Subcutaneous abdominal adipose tissue (tissue), 5 donors: ENCODE results near the gene OIT3.

ENCODE experiments used
- H3K27ac ChIP-seq: one replicate; pipeline ENCODE4 v1.7.0; 2013; ENCODE audit warnings: low read depth, mild to moderate bottlenecking, inconsistent platforms, low read length, moderate library complexity
- H3K27me3 ChIP-seq, 5 donors: one replicate each; pipeline ENCODE4 v1.7.0; 2013; ENCODE audit warnings: low read length in 5 of 5, inconsistent platforms in 1 of 5; ENCODE audit not compliant: control insufficient read depth in 5 of 5, insufficient read depth in 4 of 5
- H3K36me3 ChIP-seq, 5 donors: one replicate each; pipeline ENCODE4 v1.7.0; 2013; ENCODE audit warnings: low read length in 5 of 5; ENCODE audit not compliant: control insufficient read depth in 5 of 5, insufficient read depth in 5 of 5
- H3K4me1 ChIP-seq, 5 donors: one replicate each; pipeline ENCODE4 v1.7.0; 2013; ENCODE audit warnings: low read length in 5 of 5, mild to moderate bottlenecking in 3 of 5, moderate library complexity in 1 of 5; ENCODE audit not compliant: control insufficient read depth in 5 of 5, insufficient read depth in 5 of 5
- H3K4me3 ChIP-seq, 5 donors: one replicate each; pipeline ENCODE4 v1.7.0; 2013; ENCODE audit warnings: low read length in 5 of 5, low read depth in 1 of 5
- H3K9ac ChIP-seq, 5 donors: one replicate each; pipeline ENCODE4 v1.7.0; 2013; ENCODE audit warnings: low read length in 5 of 5, mild to moderate bottlenecking in 4 of 5, moderate library complexity in 3 of 5
- H3K9me3 ChIP-seq, 5 donors: one replicate each; pipeline ENCODE4 v1.7.0; 2013; ENCODE audit warnings: low read length in 5 of 5; ENCODE audit not compliant: control insufficient read depth in 5 of 5
- donor health status: healthy.
- donor health status: healthy.
- donor health status: healthy.
- donor health status: healthy.
- donor health status: healthy.

OIT3 gene

GRCh38 chr10:72893136-72893798, at the start of gene OIT3:
TSS of gene OIT3 (plus strand) at chr10:72893739. CDS start at chr10:72893799, 60 bp downstream.
- H3K36me3 ChIP-seq = peaks cover 0 to 2% (median 0%) of the 10 kb centered on the region in 5 donors
- no peaks in the 10 kb centered on the region for H3K4me1 ChIP-seq
- H3K27me3 ChIP-seq = no peaks in the 10 kb centered on the region
- no peaks in the 10 kb centered on the region for H3K9me3 ChIP-seq
- H3K27ac ChIP-seq = no peak within 1 kb of the TSS
- H3K9ac ChIP-seq = no peak within 1 kb of the TSS
- H3K4me3 ChIP-seq = no peak within 1 kb of the TSS

GRCh38 chr10:72846238-72846637, 47.3 kb upstream of the OIT3 start:
- H3K27ac ChIP-seq = no peak overlapping the region
- H3K9me3 ChIP-seq = peaks cover 0 to 2% (median 0%) of the 10 kb centered on the region in 5 donors
- no peaks in the 10 kb centered on the region for H3K4me1 ChIP-seq
- H3K27me3 ChIP-seq = no peaks in the 10 kb centered on the region
- no peak overlapping the region for H3K9ac ChIP-seq
- no peaks in the 10 kb centered on the region for H3K36me3 ChIP-seq
- H3K4me3 ChIP-seq = no peak overlapping the region

GRCh38 chr10:72847681-72848080, 45.9 kb upstream of the OIT3 start:
- H3K27me3 ChIP-seq = no peaks in the 10 kb centered on the region
- H3K9ac ChIP-seq = no peak overlapping the region
- H3K4me1 ChIP-seq = no peaks in the 10 kb centered on the region
- H3K4me3 ChIP-seq = no peak overlapping the region
- no peaks in the 10 kb centered on the region for H3K36me3 ChIP-seq
- no peak overlapping the region for H3K27ac ChIP-seq
- H3K9me3 ChIP-seq = peaks cover 0 to 5% (median 0%) of the 10 kb centered on the region in 5 donors

DNA sequence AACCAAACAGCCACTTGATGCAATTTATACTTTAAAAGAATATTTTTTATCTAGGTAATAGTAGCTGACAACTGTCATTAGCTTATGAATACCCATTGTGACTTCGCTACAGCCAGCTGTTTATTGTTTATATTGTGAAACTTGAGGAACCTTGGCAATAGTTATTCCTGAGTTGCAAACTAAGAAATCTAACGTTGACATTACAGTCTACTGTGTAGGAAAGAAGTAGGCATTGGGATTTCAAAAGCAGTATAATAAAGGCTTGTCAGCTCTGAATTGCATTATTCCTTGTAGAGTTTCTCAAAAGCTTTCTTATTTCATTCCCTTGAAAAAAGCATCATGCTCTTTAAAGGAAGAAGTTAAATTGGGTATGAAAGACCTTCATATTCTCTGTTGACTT, 42.7 kb upstream of the OIT3 start:
- Histone ChIP-seq H3K36me3 (no peaks in the 10 kb centered on the region), H3K27ac (no peak overlapping the region), H3K4me1 (no peaks in the 10 kb centered on the region), H3K27me3 (no peaks in the 10 kb centered on the region), H3K9ac (no peak overlapping the region), H3K4me3 (no peak overlapping the region), H3K9me3 (peaks cover 0 to 9% (median 3%) of the 10 kb centered on the region in 5 donors)

DNA sequence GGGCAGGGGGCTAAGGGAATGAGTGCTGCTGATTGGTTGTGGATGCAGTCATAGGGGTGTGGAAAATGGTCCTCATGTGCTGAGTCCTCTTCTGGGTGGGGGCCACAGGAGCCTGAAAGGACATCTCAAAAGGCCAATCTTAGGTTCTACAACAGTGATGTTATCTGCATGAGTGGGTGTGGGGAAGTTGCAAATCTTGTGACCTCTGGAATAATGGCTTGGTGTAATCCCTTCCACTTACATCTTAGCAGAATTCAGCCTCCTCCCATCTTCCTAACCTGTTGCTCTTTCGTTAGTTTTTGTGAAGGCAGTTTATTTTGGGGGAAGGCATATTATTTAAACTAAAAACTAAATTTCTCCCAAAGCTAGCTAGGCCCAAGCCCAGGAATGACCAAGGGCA, 42.0 kb upstream of the OIT3 start:
- no peaks in the 10 kb centered on the region for H3K27me3 ChIP-seq
- no peaks in the 10 kb centered on the region for H3K36me3 ChIP-seq
- peaks cover 0 to 9% (median 3%) of the 10 kb centered on the region in 5 donors for H3K9me3 ChIP-seq
- H3K4me1 ChIP-seq = no peaks in the 10 kb centered on the region
- no peak overlapping the region for H3K27ac ChIP-seq
- no peak overlapping the region for H3K9ac ChIP-seq
- no peak overlapping the region for H3K4me3 ChIP-seq

DNA sequence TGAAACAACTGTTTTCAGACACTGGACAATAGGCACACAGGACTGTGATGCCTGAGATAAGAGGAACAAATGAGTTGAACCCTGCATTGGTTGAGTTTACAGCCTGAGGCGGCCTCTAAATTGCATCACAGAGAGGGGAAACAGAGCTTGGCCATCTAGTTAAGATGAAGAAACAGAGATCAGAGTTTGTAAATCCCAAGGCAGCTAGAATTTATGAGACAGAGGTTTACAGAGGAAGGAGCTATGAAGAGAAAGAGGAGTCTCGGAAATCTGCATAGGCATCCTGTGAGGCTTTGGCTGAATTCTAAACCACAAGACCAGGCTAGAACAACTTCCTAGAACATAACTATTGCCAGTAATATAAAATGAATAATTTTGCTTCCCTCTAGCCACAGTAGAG, 41.0 kb upstream of the OIT3 start:
- H3K4me1 ChIP-seq = no peaks in the 10 kb centered on the region
- H3K9ac ChIP-seq = no peak overlapping the region
- H3K9me3 ChIP-seq = peaks cover 0 to 9% (median 3%) of the 10 kb centered on the region in 5 donors
- no peaks in the 10 kb centered on the region for H3K36me3 ChIP-seq
- H3K27ac ChIP-seq = no peak overlapping the region
- no peaks in the 10 kb centered on the region for H3K27me3 ChIP-seq
- H3K4me3 ChIP-seq = no peak overlapping the region

DNA sequence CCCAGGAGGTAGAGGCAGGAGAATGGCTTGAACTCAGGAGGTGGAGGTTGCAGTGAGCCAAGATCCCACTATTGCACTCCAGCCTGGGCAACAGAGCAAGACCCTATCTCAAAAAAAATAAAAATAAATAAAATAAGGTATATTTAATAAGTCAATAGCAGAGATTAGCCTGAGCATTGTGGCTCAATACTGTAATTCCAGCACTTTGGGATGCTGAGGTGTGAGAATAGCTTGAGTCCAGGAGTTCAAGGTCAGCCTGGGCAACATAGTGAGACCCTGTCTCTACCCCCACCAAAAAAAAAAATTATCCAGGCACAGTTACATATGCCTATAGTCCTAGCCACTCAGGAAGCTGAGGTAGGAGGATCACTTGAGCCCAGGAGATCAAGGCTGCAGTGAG, 38.4 kb upstream of the OIT3 start:
- no peaks in the 10 kb centered on the region for H3K4me1 ChIP-seq
- H3K9me3 ChIP-seq = peaks cover 0 to 9% (median 3%) of the 10 kb centered on the region in 5 donors
- H3K27ac ChIP-seq = no peak overlapping the region
- no peaks in the 10 kb centered on the region for H3K27me3 ChIP-seq
- peaks cover 0 to 5% (median 0%) of the 10 kb centered on the region in 5 donors for H3K36me3 ChIP-seq
- H3K9ac ChIP-seq = no peak overlapping the region
- no peak overlapping the region for H3K4me3 ChIP-seq

DNA sequence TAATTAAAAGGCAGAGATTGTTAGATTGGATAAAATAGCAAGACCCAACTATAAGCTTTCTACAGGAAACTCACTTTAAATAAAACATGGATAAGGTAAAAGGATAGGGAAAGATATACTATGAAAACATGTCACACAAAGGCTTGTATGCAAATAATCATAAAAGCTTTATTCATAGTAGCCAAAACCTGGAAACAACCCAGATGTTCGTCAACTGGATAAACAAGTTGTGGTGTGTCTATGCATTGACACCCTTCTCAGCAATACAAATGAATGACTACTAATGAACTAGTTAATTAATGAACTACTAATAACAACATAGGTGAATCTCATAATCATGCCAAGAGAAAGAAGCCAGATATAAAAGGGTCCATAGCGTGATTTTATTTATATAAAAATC, 37.7 kb upstream of the OIT3 start:
- no peak overlapping the region for H3K4me3 ChIP-seq
- H3K9me3 ChIP-seq = peaks cover 0 to 9% (median 3%) of the 10 kb centered on the region in 5 donors

DNA sequence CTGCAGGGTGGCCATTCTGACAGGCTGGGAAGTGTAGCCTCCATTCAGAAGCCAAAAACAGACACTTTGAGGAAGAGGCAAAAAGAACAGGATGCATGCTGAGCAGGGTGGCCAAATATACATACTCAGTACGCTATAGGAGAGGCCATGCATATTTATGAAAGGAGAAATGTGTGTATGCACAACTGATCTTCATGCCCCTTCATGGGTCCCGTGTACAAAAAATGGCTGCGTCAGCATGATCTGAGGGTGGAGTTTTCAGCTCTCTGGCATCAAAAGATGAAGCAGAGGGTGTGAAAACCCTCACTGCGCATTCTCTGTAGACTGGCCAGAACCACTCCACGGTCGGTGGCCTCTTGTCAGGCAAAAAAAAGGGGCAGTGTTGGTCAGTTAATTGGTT, 35.5 kb upstream of the OIT3 start:
- Histone ChIP-seq H3K4me3 (no peak overlapping the region), H3K27me3 (no peaks in the 10 kb centered on the region), H3K9ac (no peak overlapping the region), H3K36me3 (peaks cover 10 to 15% (median 12%) of the 10 kb centered on the region in 5 donors), H3K9me3 (peaks cover 0 to 3% (median 2%) of the 10 kb centered on the region in 5 donors), H3K27ac (no peak overlapping the region), H3K4me1 (no peaks in the 10 kb centered on the region)

More for the DNA sequence above, 37.7 kb upstream of the OIT3 start:
- H3K9ac ChIP-seq = no peak overlapping the region
- no peaks in the 10 kb centered on the region for H3K27me3 ChIP-seq
- no peaks in the 10 kb centered on the region for H3K4me1 ChIP-seq
- H3K27ac ChIP-seq = no peak overlapping the region
- H3K36me3 ChIP-seq = peaks cover under 1 to 10% (median 5%) of the 10 kb centered on the region in 5 donors

GRCh38 chr10:72862957-72863356, 30.6 kb upstream of the OIT3 start:
- Histone ChIP-seq H3K36me3 (peaks cover 11 to 18% (median 15%) of the 10 kb centered on the region in 5 donors), H3K9me3 (no peaks in the 10 kb centered on the region), H3K4me3 (no peak overlapping the region), H3K4me1 (no peaks in the 10 kb centered on the region), H3K27ac (no peak overlapping the region), H3K27me3 (no peaks in the 10 kb centered on the region), H3K9ac (no peak overlapping the region)
